BJ (cell line): ENCODE data around the gene PRDM5. TPM values are rescaled to one million over a fixed set of nuclear protein-coding genes. Genes with fewer than 3 reads are reported as not detected.

Experiments
- CTCF ChIA-PET: fragments of 350-600 bp; formaldehyde crosslinking; extraction: SDS; loops from one replicate; lab custom pipeline; 2021; ENCODE audit warnings: antibody characterized with exemption, inconsistent platforms; lab: Yijun Ruan, JAX
- POLR2A ChIA-PET: fragments of 300-600 bp; sonication (Branson Sonifier 250); formaldehyde crosslinking; extraction: SDS; loops from one replicate; lab custom pipeline; 2021; ENCODE audit warnings: antibody characterized with exemption; lab: Charles Lee
- DNase-seq: peaks from one replicate; pipeline ENCODE4 v3.0.0-alpha.2; 2011; ENCODE audit warnings: low read depth
- H3K27me3 ChIP-seq: 2 replicates; pipeline ENCODE4 v1.6.0; 2011; ENCODE audit warnings: low read length; ENCODE audit not compliant: control insufficient read depth, insufficient read depth
- H3K36me3 ChIP-seq: 2 replicates; pipeline ENCODE4 v1.5.1; 2011; ENCODE audit warnings: low read length; ENCODE audit not compliant: control insufficient read depth, insufficient read depth
- H3K4me3 ChIP-seq: 2 replicates; pipeline ENCODE4 v1.5.1; 2011; ENCODE audit warnings: low read depth, mild to moderate bottlenecking, control low read depth, low read length
- polyA plus RNA-seq: library from polyadenylated mRNA; depleted of rRNA; stranded (reverse); fragments of >200 nt; gene quantifications from 2 replicates; pipeline ENCODE4 v1.2.3, GENCODE V29; 2011
- TF ChIP-seq, protein P1 (sequence below): IDR thresholded peaks from 2 replicates; pipeline ENCODE4 v1.5.1; 2011; ENCODE audit warnings: low read depth, mild to moderate bottlenecking, control low read depth, inconsistent platforms, low read length, moderate library complexity; ENCODE audit not compliant: insufficient read depth

PRDM5 gene
- polyA plus RNA-seq, 1 experiment = 5.3 TPM

DNA sequence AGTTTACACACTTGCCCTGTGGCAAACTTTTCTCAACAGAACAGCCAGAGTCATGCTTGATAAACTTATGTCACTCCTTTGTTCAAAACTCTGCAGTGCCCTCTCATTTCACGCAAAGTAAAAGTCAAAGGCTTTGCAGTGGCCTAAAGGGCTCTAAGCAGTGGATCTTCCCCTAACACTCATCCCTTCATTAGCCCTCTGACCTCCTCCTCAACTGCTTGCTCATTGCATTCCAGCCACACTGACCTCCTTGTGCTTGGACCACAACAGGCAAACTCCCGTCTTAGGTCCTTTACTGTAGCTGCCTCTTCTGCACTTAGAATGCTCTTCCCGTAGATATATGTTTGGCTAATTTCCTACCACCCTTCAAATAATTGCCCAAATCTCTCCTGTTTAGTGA, 5.6 kb downstream of the PRDM5 start:
- ChIA-PET CTCF (no interaction called here), POLR2A (no interaction called here)
- TF ChIP-seq, protein P1, sequence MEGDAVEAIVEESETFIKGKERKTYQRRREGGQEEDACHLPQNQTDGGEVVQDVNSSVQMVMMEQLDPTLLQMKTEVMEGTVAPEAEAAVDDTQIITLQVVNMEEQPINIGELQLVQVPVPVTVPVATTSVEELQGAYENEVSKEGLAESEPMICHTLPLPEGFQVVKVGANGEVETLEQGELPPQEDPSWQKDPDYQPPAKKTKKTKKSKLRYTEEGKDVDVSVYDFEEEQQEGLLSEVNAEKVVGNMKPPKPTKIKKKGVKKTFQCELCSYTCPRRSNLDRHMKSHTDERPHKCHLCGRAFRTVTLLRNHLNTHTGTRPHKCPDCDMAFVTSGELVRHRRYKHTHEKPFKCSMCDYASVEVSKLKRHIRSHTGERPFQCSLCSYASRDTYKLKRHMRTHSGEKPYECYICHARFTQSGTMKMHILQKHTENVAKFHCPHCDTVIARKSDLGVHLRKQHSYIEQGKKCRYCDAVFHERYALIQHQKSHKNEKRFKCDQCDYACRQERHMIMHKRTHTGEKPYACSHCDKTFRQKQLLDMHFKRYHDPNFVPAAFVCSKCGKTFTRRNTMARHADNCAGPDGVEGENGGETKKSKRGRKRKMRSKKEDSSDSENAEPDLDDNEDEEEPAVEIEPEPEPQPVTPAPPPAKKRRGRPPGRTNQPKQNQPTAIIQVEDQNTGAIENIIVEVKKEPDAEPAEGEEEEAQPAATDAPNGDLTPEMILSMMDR = no peak
- H3K36me3 ChIP-seq = no peaks in the 10 kb centered on the region
- DNase-seq = no peak
- no peaks in the 10 kb centered on the region for H3K27me3 ChIP-seq
- no peak overlapping the region for H3K4me3 ChIP-seq

DNA sequence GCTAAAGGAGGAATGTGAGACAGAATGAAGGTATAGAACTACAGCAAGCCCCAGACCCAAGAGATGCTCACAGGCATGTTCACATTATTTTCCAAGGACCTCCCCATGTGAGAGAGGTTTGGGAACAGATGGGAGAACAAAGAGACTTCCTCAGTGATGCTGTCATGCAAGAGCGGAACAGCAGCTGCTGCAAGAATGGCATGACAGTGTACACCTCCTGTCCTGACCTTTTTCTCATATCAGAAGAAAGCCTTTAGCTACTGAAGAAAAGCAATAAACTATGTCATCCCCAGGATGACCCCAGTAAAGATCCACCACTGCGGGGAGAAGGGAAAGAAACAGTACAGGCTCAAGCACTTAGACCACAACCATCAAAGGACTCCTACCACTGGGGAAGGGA, 7.2 kb downstream of the PRDM5 start:
- POLR2A ChIA-PET = no interaction called here
- H3K27me3 ChIP-seq = no peaks in the 10 kb centered on the region
- H3K4me3 ChIP-seq = no peak overlapping the region
- CTCF ChIA-PET = no interaction called here
- DNase-seq = no peak
- TF ChIP-seq, protein P1 = no peak
- H3K36me3 ChIP-seq = no peaks in the 10 kb centered on the region

DNA sequence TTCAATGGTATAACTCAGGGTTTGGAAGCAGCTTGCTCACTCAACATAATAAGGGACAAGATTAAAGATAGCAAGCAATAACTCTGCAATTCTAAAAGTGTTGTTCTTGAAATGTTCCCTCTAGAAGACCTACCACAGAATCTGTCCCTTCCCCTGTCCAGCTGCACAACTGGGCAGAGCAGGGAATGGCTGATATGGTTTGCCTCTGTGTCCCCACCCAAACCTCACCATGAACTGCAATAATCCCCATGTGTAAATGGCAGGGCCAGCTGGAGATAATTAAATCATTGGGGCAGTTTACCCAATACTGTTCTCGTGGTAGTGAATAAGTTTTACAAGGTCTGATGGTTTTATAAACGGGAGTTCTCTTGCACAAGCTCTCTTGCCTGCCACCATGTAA, 19.1 kb downstream of the PRDM5 start:
- TF ChIP-seq, protein P1 = no peak
- Histone ChIP-seq H3K4me3 (no peak overlapping the region), H3K36me3 (no peaks in the 10 kb centered on the region; the same call in 1 of the 2 replicates), H3K27me3 (no peaks in the 10 kb centered on the region)
- POLR2A ChIA-PET = no interaction called here
- no peak for DNase-seq
- CTCF ChIA-PET = interaction anchor here (1.1 kb wide), 1 partner anchor 74 kb away, joined by 3 read pairs; no protein-coding TSS in a partner anchor

DNA sequence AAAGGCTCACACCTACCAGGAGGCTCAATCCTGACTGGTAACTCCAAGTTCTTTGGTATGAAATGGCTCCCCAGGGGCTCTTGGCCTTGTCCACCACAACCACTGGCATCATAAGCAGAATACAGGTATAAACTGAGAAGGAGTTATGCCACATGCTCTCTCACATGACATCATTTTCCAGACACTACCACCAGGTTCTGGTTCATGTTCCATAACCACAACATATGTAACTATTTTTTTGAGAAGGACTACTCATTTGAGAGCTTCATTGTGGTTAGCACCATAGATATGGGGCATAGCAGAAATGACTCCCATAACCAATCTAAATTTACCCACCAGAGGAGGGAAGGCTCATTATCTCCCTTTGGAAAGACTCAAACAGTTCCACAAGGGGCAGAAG, 19.6 kb downstream of the PRDM5 start:
- TF ChIP-seq, protein P1 = no peak
- no peak overlapping the region for H3K4me3 ChIP-seq
- POLR2A ChIA-PET = no interaction called here
- no peak for DNase-seq
- CTCF ChIA-PET = interaction anchor here (1.1 kb wide), 1 partner anchor 75 kb away, joined by 3 read pairs; no protein-coding TSS in a partner anchor
- H3K36me3 ChIP-seq = no peaks in the 10 kb centered on the region; the same call in 1 of the 2 replicates
- H3K27me3 ChIP-seq = no peaks in the 10 kb centered on the region

DNA sequence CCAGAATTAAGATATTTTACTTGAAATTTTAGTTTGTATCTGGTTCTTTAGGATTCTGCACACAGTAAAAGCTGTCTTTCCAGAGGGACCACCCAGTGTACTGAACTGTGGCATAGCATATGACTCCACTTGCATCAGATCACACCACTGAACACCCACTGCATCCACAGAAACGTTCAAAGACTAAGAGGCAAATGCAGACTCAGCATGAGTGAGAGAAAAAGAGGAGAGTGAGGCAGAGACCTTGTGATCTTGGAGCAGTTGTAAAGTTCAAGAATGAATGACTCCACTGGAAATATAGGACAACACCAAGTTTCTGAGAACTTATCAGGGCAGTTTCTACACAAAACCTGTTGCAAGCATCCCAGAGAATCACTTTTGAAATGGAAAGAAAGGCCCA, 20.8 kb downstream of the PRDM5 start:
- no peaks in the 10 kb centered on the region; the same call in 1 of the 2 replicates for H3K36me3 ChIP-seq
- H3K27me3 ChIP-seq = no peaks in the 10 kb centered on the region
- TF ChIP-seq, protein P1 = no peak
- ChIA-PET CTCF (no interaction called here), POLR2A (no interaction called here)
- no peak overlapping the region for H3K4me3 ChIP-seq
- DNase-seq = no peak
